ENCODE results near the gene MTMR11.
"Not testable (repeated sequence)": the region's sequence is repeated elsewhere in the genome, so short reads cannot be mapped to it uniquely, and the experiment has no call there.

The MTMR11 gene

GRCh38 chr1:149888247-149888998 lies 48.3 kb downstream of the MTMR11 start:
- DNase-seq, result peak; percentile 73 to 75

GRCh38 chr1:149887456-149888246 lies 49.0 kb downstream of the MTMR11 start:
- DNase-seq, result peak; percentile 63 to 66

DNA sequence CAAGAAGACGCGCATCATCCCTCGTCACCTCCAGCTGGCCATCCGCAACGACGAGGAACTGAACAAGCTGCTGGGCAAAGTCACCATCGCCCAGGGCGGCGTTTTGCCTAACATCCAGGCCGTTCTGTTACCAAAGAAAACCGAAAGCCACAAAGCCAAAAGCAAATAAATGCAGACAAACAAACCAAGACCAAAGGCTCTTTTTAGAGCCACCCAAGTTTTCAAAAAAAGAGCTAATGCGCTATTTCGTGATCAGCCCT lies 49.6 kb downstream of the MTMR11 start:
- DNase-seq, result not testable (repeated sequence)

DNA sequence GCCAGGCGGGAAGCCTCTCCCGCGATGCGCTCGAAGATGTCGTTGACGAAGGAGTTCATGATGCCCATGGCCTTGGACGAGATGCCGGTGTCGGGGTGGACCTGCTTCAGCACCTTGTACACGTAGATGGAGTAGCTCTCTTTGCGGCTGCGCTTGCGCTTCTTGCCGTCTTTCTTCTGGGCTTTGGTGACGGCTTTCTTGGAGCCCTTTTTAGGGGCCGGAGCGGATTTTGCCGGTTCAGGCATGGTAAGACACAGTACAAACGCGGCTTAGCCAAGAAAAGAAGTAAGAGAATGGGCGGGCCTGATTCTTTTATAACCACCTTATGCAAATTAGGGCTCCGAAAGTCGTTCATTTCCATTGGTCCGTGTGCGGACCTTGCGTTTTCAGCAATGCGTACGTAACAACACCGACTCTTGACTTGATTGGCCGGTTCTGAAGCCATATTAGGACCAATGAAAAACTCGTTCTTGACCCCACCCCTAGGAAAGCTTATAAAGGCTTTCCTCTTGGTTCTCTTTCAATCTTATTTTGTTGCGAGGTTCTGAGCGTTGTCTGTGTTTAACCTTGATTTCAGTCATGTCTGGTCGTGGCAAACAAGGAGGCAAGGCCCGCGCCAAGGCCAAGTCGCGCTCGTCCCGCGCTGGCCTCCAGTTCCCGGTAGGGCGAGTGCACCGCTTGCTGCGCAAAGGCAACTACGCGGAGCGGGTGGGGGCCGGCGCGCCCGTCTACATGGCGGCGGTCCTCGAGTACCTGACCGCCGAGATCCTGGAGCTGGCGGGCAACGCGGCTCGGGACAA lies 50.1 kb downstream of the MTMR11 start:
- peak; percentile 84 to 85 for DNase-seq

- not testable (repeated sequence) for DNase-seq
These were observed 50.6 kb downstream of the MTMR11 start for GRCh38 chr1:149886121-149886395.

DNA sequence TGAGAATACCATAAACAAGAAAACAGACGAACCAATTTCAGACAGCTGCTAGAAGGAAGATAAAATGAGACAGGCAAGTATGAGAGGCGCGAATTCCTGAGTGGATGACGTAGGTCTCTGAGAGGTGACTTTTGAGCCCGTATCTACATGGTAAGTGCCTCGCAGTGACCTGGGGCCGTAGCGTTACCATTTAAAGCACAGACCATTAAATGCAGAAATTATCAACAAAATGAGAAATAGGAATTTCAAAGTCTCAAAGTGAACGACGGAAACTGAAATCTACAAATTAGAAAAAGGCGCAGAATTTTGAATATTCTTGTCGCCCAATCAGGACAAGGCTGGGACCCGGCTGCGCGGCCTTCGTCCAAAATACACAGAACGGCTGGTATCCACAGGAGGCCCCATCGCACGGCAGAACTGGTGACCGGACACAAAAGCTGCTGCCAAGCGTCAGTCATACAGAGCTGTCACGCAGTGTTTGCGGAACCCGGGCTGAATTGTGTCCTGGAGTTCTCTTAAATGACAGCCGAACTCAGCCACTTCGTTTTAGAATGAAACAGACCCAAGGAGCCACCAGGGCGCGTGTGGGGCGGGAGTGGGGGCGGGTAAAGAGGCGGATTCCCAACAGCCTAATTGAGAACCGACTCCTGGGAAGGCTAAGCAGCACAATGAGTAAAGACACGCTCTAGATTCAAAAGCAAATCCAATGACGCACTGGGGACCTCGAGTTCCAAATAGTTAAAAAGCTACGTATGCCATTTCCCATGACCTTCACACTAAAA lies 51.1 kb downstream of the MTMR11 start:
- DNase-seq, result peak; percentile 65 to 70

GRCh38 chr1:149884433-149885338 lies 52.0 kb downstream of the MTMR11 start:
- DNase-seq, result no peak

GRCh38 chr1:149883598-149884247 lies 53.0 kb downstream of the MTMR11 start:
- DNase-seq, result no peak

GRCh38 chr1:149881876-149882275 lies 54.8 kb downstream of the MTMR11 start:
- no peak for DNase-seq

- no peak for DNase-seq
These were observed 57.1 kb downstream of the MTMR11 start for GRCh38 chr1:149879556-149879955.
